Measurements from ENCODE around the gene HSPA1A. TPM values are rescaled to one million over a fixed set of nuclear protein-coding genes. Genes with fewer than 3 reads are reported as not detected.

HSPA1A gene
- total and polyA plus RNA-seq, 9 of the 15 experiments (the other 6 are each of a cell fraction or from before 2014, with no cell fraction given): 2.2 to 273 (median 107) TPM

DNA sequence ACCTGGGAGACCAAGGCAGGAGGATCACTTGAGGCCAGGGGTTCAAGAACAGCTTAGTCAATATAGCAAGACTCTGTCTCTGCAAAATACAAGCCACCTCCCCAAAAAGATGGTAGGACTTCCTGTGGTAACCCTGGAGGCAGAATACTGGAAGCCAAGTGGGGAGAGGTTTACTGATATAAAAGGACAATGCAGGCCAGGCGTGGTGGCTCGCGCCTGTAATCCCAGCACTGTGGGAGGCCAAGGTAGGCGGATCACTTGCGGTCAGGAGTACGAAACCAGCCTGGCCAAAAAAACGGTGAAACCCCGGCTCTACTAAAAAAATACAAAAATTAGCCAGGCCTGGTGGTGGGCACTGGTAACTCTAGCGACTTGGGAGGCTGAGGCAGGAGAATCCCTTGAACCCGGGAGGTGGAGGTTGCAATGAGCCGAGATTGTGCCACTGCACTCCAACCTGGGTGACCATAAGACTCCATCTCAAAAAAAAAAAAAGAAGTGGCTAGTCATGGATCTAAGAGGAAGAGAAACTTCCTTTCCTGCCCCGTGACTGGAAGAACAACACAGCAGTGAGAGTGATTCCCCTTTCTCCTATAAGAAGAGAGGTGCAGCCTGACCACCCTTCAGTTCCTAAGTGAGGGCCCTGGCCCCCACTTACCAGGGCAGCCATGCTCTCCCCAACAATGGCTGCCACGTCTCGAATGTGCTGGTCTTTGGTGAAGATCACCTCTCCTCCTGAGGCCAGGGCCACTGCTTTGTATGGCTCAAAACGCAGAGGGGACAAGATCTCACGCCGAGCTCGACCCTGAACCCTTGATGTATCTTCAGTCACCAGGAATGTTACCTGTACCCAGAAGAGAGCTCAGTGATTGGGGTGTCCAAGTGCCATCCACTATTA is 46.7 kb upstream of the HSPA1A start:
- FAIRE-seq (no peak), DNase-seq (ENCODE audit: extremely low read depth in 1 of 4, low spot score in 3 of 4) (no peak), ATAC-seq (no peak)
- Histone ChIP-seq H3K27ac (ENCODE audit: extremely low read depth, low read depth, low read length) (no peak overlapping the region), H3K27me3 (ENCODE audit: control insufficient read depth in 2 of 2, insufficient read depth in 2 of 2, low read length in 2 of 2) (no peaks in the 10 kb centered on the region), H3K9me1 (ENCODE audit: control insufficient read depth, insufficient read depth, low read length) (peaks cover 4% of the 10 kb centered on the region), H2AFZ (ENCODE audit: low read depth, low read length) (peak overlapping the region; percentile 73), H3K9ac (ENCODE audit: insufficient read depth in 1 of 2, low read depth in 2 of 2, low read length in 2 of 2) (peak overlapping the region in 1 of 2 experiments; percentile 67; a peak in 1 of 4 replicates), H3K4me2 (ENCODE audit: insufficient read depth, low read length) (no peak overlapping the region; the same call in 1 of the 2 replicates), H3K79me2 (ENCODE audit: control insufficient read depth, insufficient read depth, low read length) (no peaks in the 10 kb centered on the region), H3K9me3 (replicated peaks; ENCODE audit: control insufficient read depth, insufficient read depth, low read depth, low read length) (no peaks in the 10 kb centered on the region), H4K20me1 (replicated peaks; ENCODE audit: control insufficient read depth, insufficient read depth, low read length) (no peaks in the 10 kb centered on the region), H3K36me3 (ENCODE audit: control insufficient read depth, insufficient read depth, low read length) (peaks cover 8% of the 10 kb centered on the region; the same call in 2 of the 3 replicates), H3K4me1 (replicated peaks in 1 of 2; ENCODE audit: control insufficient read depth in 2 of 2, insufficient read depth in 2 of 2, low read length in 2 of 2) (peaks cover 21 to 65% of the 10 kb centered on the region in 2 experiments; a peak in 4 of 5 replicates), H3K4me3 (no peak overlapping the region)
- in situ Hi-C loops (cut with MboI): loop anchor here (5.0 kb wide), 1 partner anchor 81 kb away; no protein-coding TSS in a partner anchor
- POLR2A ChIA-PET: interaction anchor here (0.6 to 5.9 kb wide), 19 partner anchors 9 to 116 kb away, joined by 3 to 75 read pairs (median 6); partner anchors contain the start of genes BAG6, GPANK1, HSPA1B and MSH5
- CTCF ChIA-PET (ENCODE audit: low intra/inter-chr PET ratio): interaction anchor here (1.2 to 2.9 kb wide), 3 partner anchors 39 to 88 kb away, joined by 3 to 35 read pairs (median 18); partner anchors contain the start of genes DDAH2 and LY6G5C
- WGBS (ENCODE audit: insufficient coverage, low coverage, missing lambda C conversion rate): 72% methylated on average over 18 of the region's 18 CpGs
- BruUV-seq (replicated peaks): no TSS peak
- intact Hi-C loops (cut with micrococcal nuclease): loop anchor here (1.0 kb wide), 2 partner anchors 39 to 88 kb away; partner anchors contain the start of gene DDAH2
- no peak for TF ChIP-seq HDAC1 (IDR thresholded peaks at IDR 0.05)
- TF ChIP-seq, protein P1, sequence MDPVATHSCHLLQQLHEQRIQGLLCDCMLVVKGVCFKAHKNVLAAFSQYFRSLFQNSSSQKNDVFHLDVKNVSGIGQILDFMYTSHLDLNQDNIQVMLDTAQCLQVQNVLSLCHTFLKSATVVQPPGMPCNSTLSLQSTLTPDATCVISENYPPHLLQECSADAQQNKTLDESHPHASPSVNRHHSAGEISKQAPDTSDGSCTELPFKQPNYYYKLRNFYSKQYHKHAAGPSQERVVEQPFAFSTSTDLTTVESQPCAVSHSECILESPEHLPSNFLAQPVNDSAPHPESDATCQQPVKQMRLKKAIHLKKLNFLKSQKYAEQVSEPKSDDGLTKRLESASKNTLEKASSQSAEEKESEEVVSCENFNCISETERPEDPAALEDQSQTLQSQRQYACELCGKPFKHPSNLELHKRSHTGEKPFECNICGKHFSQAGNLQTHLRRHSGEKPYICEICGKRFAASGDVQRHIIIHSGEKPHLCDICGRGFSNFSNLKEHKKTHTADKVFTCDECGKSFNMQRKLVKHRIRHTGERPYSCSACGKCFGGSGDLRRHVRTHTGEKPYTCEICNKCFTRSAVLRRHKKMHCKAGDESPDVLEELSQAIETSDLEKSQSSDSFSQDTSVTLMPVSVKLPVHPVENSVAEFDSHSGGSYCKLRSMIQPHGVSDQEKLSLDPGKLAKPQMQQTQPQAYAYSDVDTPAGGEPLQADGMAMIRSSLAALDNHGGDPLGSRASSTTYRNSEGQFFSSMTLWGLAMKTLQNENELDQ (CRISPR knock-in tag; IDR thresholded peaks at IDR 0.05; ENCODE audit: borderline replicate concordance): no peak
- TF ChIP-seq HOXB6 (CRISPR knock-in tag; IDR thresholded peaks at IDR 0.05; ENCODE audit: borderline replicate concordance): peak; percentile 7; the same call in 1 of the 2 replicates
- 0 out of 2 replicates have a peak, but pooled peaks have one; percentile 7 for TF ChIP-seq EHMT2 (IDR thresholded peaks at IDR 0.05)
- TF ChIP-seq TOE1 (IDR thresholded peaks at IDR 0.05; ENCODE audit: borderline replicate concordance): no peak
- 0 out of 2 replicates have a peak, but pooled peaks have one; percentile 83 for TF ChIP-seq TOE1 (CRISPR knock-in tag; IDR thresholded peaks at IDR 0.05; ENCODE audit: borderline replicate concordance, low read depth)
- TF ChIP-seq, protein P2, sequence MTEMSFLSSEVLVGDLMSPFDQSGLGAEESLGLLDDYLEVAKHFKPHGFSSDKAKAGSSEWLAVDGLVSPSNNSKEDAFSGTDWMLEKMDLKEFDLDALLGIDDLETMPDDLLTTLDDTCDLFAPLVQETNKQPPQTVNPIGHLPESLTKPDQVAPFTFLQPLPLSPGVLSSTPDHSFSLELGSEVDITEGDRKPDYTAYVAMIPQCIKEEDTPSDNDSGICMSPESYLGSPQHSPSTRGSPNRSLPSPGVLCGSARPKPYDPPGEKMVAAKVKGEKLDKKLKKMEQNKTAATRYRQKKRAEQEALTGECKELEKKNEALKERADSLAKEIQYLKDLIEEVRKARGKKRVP (CRISPR knock-in tag; IDR thresholded peaks at IDR 0.05): 0 out of 2 replicates have a peak, but pooled peaks have one; percentile 16
- no peak for TF ChIP-seq PHB2 (IDR thresholded peaks at IDR 0.05; ENCODE audit: low read depth)
- TF ChIP-seq HMGN3 (IDR thresholded peaks at IDR 0.05; ENCODE audit: borderline replicate concordance, extremely low read depth, insufficient read length, low read depth, low read length): no peak
- no peak for TF ChIP-seq MYC (IDR thresholded peaks at IDR 0.05; ENCODE audit: low read depth, low read length)
- 0 out of 2 replicates have a peak, but pooled peaks have one; percentile 33 for TF ChIP-seq MYC (CRISPR knock-in tag; IDR thresholded peaks at IDR 0.05; ENCODE audit: borderline replicate concordance, low read depth)
- 0 out of 2 replicates have a peak, but pooled peaks have one; percentile 20 for TF ChIP-seq ZNF12 (CRISPR knock-in tag; IDR thresholded peaks at IDR 0.05)
